Stomach smooth muscle (tissue), 2 donors: ENCODE data around the gene SPNS3.

Source experiments
- H3K27ac ChIP-seq: one replicate; pipeline ENCODE4 v1.7.0; 2013; ENCODE audit warnings: mild to moderate bottlenecking, low read length, inconsistent platforms
- H3K27me3 ChIP-seq, 2 donors: one replicate each; pipeline ENCODE4 v1.7.0; 2013; ENCODE audit warnings: low read length in 2 of 2; ENCODE audit not compliant: insufficient read depth in 2 of 2, control insufficient read depth in 1 of 2
- H3K36me3 ChIP-seq, 2 donors: one replicate each; pipeline ENCODE4 v1.7.0; 2013; ENCODE audit warnings: low read length in 2 of 2; ENCODE audit not compliant: control insufficient read depth in 2 of 2, insufficient read depth in 2 of 2
- H3K4me1 ChIP-seq: one replicate; pipeline ENCODE4 v1.7.0; 2013; ENCODE audit warnings: low read length; ENCODE audit not compliant: control insufficient read depth, insufficient read depth
- H3K4me3 ChIP-seq, 2 donors: one replicate each; pipeline ENCODE4 v1.7.0; 2013; ENCODE audit warnings: low read length in 2 of 2
- H3K9ac ChIP-seq, 2 donors: one replicate each; pipeline ENCODE4 v1.7.0; 2013; ENCODE audit warnings: low read length in 2 of 2, mild to moderate bottlenecking in 1 of 2
- H3K9me3 ChIP-seq, 2 donors: one replicate each; pipeline ENCODE4 v1.7.0; 2013; ENCODE audit warnings: low read length in 2 of 2; ENCODE audit not compliant: control insufficient read depth in 2 of 2
- donor health status: healthy.
- donor health status: Pancreatic carcinoma.

The SPNS3 gene, protein sequence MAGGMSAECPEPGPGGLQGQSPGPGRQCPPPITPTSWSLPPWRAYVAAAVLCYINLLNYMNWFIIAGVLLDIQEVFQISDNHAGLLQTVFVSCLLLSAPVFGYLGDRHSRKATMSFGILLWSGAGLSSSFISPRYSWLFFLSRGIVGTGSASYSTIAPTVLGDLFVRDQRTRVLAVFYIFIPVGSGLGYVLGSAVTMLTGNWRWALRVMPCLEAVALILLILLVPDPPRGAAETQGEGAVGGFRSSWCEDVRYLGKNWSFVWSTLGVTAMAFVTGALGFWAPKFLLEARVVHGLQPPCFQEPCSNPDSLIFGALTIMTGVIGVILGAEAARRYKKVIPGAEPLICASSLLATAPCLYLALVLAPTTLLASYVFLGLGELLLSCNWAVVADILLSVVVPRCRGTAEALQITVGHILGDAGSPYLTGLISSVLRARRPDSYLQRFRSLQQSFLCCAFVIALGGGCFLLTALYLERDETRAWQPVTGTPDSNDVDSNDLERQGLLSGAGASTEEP

DNA sequence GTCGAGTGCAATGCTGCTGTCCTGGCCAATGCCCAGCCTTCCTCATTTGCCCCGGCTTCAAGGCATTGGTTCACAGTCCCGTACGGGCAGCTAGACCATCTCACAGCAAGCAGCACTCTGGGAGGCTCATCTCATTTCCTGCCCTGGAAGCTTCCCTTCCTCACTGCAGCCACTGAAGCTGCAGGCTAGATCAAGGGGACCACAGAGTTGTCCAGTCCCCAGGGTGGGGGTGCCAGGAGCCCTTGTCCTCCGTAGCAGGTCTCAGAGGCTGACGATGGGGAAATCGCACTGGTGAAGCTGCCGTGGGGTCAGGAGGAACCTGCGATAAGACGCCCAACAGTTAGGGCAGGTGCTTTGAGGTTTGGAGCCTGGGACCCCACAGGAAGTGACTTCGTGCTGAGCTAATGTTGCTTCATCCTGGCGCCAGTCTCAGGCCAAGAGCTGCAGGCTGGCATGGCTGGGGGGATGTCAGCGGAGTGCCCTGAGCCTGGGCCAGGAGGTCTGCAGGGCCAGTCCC is at the start of gene SPNS3:
TSS of gene SPNS3 (plus strand) at position 426 of the 517 bp plus-strand sequence. CDS start at position 454, 28 bp downstream.
- Histone ChIP-seq H3K36me3 (no peaks in the 10 kb centered on the region), H3K9ac (no peak within 1 kb of the TSS), H3K27me3 (no peaks in the 10 kb centered on the region), H3K27ac (no peak within 1 kb of the TSS), H3K9me3 (no peaks in the 10 kb centered on the region), H3K4me1 (no peaks in the 10 kb centered on the region), H3K4me3 (no peak within 1 kb of the TSS)

DNA sequence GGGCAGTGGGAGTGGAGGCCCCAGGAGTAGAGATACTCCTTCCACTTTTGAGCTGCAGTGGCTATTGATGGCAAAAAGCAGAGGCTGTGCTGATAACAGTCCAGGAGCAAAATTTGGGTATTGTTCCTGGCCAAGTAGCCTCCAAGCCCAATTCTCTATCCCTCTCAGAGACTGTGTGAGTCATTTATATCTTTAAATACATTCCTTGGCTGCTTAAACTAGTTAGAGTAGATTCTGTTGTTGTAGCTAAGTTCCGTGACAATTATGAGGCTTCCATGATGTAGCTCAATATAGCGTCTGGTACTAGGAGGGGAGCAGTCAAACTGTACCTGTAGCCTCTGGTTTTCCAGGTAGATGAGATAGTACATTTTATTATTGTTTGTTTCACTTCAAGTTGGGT is 47.3 kb upstream of the SPNS3 start:
- Histone ChIP-seq H3K4me1 (no peaks in the 10 kb centered on the region), H3K36me3 (no peaks in the 10 kb centered on the region), H3K9me3 (no peaks in the 10 kb centered on the region), H3K27me3 (no peaks in the 10 kb centered on the region), H3K9ac (no peak overlapping the region), H3K27ac (no peak overlapping the region), H3K4me3 (no peak overlapping the region)

DNA sequence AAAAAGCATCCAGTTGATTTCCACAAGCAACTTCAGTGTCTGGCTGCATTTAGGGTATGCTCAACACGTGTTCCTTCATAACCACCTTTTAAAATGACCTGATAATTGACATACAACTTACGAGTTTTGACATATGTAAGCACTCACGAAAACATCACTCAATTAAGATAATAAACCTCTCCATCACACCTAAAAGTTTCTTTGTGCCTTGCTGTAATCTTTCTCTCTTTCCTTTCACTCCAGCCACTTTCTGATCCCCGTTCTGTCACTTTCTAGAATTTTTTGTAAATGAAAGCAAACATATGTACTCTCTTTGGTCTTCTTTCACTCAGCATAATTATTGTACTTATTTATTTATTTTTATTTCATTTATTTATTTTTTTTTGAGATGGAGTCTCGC is 46.6 kb upstream of the SPNS3 start:
- Histone ChIP-seq H3K27ac (no peak overlapping the region), H3K4me3 (no peak overlapping the region), H3K36me3 (no peaks in the 10 kb centered on the region), H3K9me3 (no peaks in the 10 kb centered on the region), H3K4me1 (no peaks in the 10 kb centered on the region), H3K9ac (no peak overlapping the region), H3K27me3 (no peaks in the 10 kb centered on the region)

DNA sequence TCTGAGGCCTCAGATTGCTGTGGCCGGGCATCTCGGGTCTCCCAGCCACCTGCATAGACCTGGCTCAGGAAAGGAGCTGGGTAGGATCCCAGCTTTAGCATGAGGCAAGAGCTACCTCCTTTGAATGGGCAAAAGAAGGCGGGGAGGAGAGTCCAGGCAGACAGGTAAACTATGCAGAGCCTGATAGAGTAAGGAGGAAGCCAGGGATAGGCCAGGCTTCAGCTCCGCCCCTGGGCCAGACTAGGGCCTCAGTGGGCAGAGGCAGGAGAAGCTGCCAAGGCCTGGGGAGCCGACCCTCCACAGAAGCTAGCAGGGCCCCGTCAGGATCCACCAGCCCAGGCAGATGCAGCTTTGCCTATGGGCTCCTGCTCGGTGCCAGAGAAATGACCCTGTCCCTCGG is 44.7 kb upstream of the SPNS3 start:
- Histone ChIP-seq H3K36me3 (no peaks in the 10 kb centered on the region), H3K4me1 (no peaks in the 10 kb centered on the region), H3K27me3 (no peaks in the 10 kb centered on the region), H3K4me3 (no peak overlapping the region), H3K9ac (no peak overlapping the region), H3K9me3 (no peaks in the 10 kb centered on the region), H3K27ac (no peak overlapping the region)

DNA sequence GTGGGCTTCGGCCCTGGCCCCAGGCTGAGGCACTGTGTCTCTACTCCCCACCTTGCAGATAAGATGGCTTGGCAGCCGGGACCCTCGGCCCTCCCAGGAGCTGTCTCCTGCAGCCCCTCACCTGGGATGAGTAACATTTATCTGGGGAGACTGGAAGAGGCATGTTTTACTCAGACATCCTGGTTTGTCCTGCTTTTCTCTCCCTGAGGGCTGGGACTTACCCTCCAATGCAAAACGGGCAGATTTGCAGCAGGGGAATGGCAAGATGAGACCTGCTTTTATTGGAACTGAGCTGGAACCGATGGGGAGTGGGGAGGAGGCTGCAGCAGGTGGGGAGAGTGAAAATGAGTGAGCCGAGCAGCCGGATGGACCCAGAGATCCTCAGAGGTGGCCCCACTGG is 39.9 kb upstream of the SPNS3 start:
- Histone ChIP-seq H3K4me3 (no peak overlapping the region), H3K27ac (no peak overlapping the region), H3K9ac (no peak overlapping the region), H3K36me3 (no peaks in the 10 kb centered on the region), H3K4me1 (no peaks in the 10 kb centered on the region), H3K9me3 (no peaks in the 10 kb centered on the region), H3K27me3 (no peaks in the 10 kb centered on the region)

DNA sequence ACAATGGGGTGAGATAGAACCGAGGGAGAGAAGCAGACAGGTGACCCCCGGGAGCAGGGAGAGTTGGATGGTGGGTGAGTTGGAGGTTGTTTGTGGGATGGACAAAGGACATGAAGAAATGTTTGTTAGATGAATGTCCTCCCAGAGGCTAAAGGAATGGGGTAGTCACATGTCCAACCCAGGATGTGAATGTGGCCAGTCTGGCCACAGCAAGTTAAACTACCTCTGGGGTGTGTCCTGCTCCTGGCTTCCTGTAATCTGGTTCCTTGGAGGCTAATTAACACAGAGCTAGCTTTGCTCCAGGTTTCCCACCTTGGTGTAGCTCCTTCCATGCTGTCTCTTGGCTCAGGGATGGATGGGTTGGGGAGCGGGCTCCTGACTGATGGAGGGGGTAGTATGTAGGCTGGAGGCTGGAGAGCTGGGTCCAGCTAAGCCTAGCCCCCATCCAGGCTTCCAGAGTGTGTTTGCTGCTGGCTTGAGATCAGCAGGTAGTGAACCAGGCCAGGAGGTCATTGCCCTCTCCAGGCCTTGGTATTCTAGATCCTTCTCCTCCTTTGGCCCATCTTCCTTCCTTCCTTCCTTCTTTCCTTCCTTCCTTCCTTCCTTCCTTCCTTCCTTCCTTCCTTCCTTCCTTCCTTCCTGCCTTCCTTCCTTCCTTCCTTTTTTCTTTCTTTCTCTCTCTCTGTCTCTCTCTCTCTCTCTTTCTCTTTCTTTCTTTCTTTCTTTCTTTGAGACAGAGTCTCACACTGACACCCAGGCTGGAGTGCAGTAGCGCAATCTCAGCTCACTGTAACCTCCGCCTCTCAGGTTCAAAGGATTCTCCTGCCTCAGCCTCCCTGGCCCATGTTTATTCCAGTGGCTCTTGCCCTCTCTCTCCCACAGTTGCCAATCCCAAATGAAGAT is 39.3 kb upstream of the SPNS3 start:
- Histone ChIP-seq H3K9ac (no peak overlapping the region), H3K27ac (no peak overlapping the region), H3K4me3 (no peak overlapping the region), H3K36me3 (no peaks in the 10 kb centered on the region), H3K4me1 (no peaks in the 10 kb centered on the region), H3K27me3 (no peaks in the 10 kb centered on the region), H3K9me3 (no peaks in the 10 kb centered on the region)

DNA sequence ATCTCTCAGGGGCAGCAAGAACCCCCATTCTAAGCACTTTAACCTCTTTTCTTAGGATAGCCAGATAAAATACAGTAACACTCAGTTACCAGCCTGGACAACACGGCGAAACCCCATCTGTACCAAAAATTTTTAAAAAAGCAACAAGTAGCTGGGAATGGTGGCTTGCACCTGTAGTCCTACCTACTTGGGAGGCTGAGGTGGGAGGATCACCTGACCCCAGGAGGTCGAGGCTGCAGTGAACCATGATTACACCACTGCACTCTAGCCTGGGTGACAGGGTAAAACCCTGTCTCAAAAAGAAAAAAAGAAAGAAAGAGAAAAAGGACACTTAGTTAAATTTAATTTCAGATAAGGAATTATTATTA is 38.6 kb upstream of the SPNS3 start:
- Histone ChIP-seq H3K4me3 (no peak overlapping the region), H3K27ac (no peak overlapping the region), H3K27me3 (no peaks in the 10 kb centered on the region), H3K4me1 (no peaks in the 10 kb centered on the region), H3K36me3 (no peaks in the 10 kb centered on the region), H3K9me3 (no peaks in the 10 kb centered on the region), H3K9ac (no peak overlapping the region)

DNA sequence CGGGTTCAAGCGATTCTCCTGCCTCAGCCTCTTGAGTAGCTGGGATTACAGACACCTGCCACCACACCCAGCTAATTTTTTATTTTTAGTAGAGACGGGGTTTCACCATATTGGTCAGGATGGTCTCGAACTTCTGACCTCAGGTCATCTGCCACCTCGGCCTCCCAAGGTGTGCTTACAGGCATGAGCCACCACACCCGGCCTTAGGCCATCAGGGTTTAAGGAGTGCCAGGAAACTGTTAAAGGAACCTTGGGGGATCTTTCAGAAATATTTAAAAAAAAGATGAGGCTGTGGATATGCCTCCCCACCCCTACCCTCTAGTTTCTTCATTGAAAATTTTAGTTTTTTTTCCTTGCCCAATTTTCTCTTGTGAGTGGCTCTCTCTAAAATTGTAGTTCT is 35.9 kb upstream of the SPNS3 start:
- Histone ChIP-seq H3K9me3 (no peaks in the 10 kb centered on the region), H3K36me3 (no peaks in the 10 kb centered on the region), H3K27ac (no peak overlapping the region), H3K27me3 (no peaks in the 10 kb centered on the region), H3K9ac (no peak overlapping the region), H3K4me3 (no peak overlapping the region), H3K4me1 (no peaks in the 10 kb centered on the region)

DNA sequence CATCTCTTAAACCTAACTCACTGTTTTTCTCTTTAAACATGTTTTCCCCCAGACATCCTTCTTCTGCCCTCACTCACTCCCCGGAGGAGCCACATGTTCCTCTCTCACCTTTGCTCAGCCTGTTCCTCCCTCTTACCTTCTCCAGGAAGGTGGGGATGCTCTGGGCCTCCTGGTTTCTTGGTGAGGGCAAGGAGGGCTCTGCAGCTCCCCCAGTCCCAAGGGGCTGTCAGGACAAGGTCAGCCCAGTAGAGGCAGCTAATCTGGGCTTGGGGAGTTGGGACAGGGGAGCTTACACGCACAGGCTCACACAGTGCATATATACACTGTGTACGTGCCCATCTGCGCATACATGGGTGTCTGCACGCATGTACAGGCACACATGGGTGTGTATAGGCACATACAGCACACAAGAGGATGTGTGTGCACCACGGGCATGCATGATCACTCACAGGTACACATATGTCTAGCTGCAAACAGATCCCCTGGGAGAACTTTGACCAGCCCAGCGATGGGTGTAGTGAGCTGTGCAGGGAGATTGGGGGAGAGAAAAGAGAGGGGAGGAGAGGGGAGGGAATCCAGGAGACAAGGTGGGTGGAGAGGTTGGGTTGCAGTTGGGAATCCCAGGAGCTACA is 28.6 kb upstream of the SPNS3 start:
- H3K9me3 ChIP-seq: no peaks in the 10 kb centered on the region
- no peak overlapping the region for H3K4me3 ChIP-seq
- no peaks in the 10 kb centered on the region for H3K27me3 ChIP-seq
- no peaks in the 10 kb centered on the region for H3K36me3 ChIP-seq
- no peak overlapping the region for H3K27ac ChIP-seq
- no peaks in the 10 kb centered on the region for H3K4me1 ChIP-seq
- no peak overlapping the region for H3K9ac ChIP-seq

DNA sequence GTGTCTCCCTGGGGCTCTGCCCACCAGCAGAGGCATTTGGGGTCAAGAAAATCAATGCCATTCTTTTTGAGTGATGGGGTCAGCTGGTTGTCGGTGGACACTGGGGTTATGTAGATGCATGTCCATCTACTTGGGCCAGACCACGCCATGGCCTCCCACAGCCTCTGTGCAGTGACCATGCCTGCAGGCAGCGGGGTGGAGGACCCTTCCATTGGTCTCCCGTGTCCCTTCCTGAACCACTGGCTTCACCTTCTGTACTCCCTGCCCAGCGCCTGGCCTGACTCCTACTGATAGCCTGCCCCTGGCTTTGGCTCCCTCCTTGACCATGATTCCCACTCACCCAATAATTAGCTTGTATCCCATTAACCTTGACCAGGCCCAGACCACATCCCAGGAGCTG is 28.0 kb upstream of the SPNS3 start:
- Histone ChIP-seq H3K9ac (no peak overlapping the region), H3K9me3 (no peaks in the 10 kb centered on the region), H3K4me3 (no peak overlapping the region), H3K36me3 (no peaks in the 10 kb centered on the region), H3K27me3 (no peaks in the 10 kb centered on the region), H3K27ac (no peak overlapping the region), H3K4me1 (no peaks in the 10 kb centered on the region)
